HG03135 (cell line): Measurements from ENCODE around the gene AOC3.
"Not testable (repeated sequence)": the region's sequence is repeated elsewhere in the genome, so short reads cannot be mapped to it uniquely, and the experiment has no call there.

Experiments
- ATAC-seq: cut with Tn5 transposase; IDR thresholded peaks from one replicate; pipeline ENCODE4 v1.9.1; 2021; ENCODE audit warnings: mild to moderate bottlenecking, moderate library complexity; ENCODE audit not compliant: unreplicated experiment

AOC3 gene

GRCh38 chr17:42866631-42867575 lies 15.9 kb downstream of the AOC3 start:
- ATAC-seq: no peak

DNA sequence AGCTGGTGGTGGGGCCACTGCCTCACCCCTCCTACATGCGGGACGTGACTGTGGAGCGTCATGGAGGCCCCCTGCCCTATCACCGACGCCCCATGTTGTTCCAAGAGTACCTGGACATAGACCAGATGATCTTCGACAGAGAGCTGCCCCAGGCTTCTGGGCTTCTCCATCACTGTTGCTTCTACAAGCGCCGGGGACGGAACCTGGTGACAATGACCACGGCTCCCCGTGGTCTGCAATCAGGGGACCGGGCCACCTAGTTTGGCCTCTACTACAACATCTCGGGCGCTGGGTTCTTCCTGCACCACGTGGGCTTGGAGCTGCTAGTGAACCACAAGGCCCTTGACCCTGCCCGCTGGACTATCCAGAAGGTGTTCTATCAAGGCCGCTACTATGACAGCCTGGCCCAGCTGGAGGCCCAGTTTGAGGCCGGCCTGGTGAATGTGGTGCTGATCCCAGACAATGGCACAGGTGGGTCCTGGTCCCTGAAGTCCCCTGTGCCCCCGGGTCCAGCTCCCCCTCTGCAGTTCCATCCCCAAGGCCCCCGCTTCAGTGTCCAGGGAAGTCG lies 16.8 kb downstream of the AOC3 start:
- ATAC-seq: not testable (repeated sequence)

DNA sequence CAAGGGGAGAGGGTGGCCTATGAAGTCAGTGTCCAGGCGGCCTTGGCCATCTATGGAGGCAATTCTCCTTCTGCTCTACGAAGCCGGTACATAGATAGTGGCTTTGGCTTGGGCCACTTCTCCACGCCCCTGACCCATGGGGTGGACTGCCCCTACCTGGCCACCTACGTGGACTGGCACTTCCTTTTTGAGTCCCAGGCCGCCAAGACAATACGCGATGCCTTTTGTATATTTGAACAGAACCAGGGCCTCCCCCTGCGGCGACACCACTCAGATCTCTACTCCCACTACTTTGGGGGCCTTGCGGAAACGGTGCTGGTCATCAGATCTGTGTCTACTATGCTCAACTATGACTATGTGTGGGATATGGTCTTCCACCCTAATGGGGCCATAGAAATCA lies 17.3 kb downstream of the AOC3 start:
- no peak for ATAC-seq

DNA sequence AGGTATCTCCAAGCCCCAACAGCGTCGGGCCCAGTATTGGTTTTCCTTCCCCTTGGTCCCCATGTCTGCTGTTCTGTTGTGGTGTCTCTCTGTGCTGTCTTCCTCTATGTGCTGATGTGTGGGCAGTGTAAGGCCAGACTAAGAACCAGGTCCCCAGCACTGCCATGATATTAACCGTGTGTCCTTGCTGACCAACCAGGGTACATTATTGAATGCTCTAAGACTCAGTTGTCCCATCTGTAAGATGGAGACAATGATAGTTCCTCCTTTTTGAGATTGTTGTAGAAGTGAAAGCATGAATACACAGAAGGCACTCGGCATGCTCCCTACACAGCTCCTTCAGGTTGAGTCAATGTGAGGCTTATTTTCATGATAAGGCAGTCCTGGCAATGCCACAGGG lies 20.6 kb downstream of the AOC3 start:
- no peak for ATAC-seq

DNA sequence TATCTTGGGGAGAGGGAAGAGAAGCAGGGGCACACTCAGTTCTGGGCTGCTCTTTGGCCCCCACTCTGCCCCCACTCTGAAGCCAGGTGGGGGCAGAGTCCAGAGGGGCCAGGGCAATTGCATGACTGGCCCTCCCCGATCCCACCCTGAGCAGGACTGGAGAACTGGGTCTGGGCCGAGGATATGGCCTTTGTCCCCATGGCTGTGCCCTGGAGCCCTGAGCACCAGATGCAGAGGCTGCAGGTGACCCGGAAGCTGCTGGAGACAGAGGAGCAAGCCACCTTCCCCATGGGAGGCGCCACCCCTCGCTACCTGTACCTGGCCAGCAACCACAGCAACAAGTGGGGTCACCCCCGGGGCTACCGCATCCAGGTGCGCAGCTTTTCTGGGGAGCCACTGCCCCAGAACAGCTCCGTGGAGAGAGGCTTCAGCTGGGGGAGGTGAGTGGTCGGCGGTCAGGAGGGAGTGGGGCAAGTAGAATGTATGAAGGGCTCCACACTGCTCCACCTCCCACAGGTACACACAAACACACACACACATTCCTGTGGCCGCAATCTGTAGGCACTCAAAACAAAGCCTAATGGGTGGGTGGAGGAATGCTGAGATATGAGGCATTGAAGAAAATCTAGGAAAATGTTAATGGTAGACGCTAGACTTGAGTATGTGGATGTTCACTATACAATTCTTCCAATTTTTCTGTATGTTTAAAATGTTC lies 21.4 kb downstream of the AOC3 start:
- ATAC-seq: no peak

GRCh38 chr17:42873315-42873714 lies 22.3 kb downstream of the AOC3 start:
- no peak for ATAC-seq

DNA sequence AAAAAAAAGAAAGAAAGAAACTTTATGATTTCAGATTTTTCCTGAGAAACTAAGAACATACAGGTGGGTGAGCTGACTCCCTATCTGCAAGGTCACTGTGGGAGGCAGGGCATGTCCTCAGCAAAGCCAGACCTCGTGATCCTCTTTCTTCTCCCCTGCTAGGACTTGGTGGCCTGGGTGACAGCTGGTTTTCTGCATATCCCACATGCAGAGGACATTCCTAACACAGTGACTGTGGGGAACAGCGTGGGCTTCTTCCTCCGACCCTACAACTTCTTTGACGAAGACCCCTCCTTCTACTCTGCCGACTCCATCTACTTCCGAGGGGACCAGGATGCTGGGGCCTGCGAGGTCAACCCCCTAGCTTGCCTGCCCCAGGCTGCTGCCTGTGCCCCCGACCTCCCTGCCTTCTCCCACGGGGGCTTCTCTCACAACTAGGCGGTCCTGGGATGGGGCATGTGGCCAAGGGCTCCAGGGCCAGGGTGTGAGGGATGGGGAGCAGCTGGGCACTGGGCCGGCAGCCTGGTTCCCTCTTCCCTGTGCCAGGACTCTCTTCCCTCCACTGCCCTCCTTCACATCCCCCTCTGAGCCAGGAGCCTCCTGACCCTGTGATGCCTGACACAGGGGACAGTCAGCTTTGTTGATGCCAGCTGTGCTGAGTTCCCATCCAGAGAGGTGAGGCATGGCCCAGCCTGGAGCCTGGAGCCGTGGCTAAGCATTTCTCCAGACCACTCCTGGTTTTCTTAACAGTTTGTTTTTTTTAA lies 23.1 kb downstream of the AOC3 start:
- not testable (repeated sequence) for ATAC-seq

GRCh38 chr17:42877037-42877436 lies 26.0 kb downstream of the AOC3 start:
- ATAC-seq: no peak

GRCh38 chr17:42878123-42878880 lies 27.3 kb downstream of the AOC3 start:
- ATAC-seq: no peak

- ATAC-seq: no peak
Measured at GRCh38 chr17:42878924-42879595, 28.1 kb downstream of the AOC3 start.

GRCh38 chr17:42879596-42879985 lies 28.6 kb downstream of the AOC3 start:
- ATAC-seq: no peak

DNA sequence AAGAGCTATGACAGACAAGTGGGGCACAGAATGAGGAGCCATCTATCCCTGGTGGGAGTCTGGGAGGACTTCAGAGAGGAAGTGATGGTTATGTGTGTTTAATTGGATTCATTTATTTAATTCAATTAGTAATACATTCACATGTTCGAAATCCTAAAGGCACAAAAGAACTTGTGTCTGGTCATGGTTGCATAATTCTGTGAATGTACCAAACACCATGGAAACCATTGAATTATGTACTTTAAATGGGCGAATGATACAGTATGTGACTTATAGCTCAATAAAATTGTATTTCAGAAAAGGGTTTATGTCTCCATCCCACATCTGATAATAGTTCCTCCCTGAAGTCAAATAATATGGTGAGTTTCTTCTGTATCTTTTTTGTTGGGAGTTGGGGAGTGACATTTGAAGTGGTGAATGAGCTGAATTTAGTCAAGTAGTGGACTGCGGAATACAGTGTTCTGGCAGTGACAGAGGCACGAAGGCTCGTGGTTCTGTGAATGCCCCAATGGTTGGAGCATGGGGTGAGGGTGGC lies 29.8 kb downstream of the AOC3 start:
- no peak for ATAC-seq

- ATAC-seq: not testable (repeated sequence)
Measured at GRCh38 chr17:42881706-42882105, 30.7 kb downstream of the AOC3 start.

DNA sequence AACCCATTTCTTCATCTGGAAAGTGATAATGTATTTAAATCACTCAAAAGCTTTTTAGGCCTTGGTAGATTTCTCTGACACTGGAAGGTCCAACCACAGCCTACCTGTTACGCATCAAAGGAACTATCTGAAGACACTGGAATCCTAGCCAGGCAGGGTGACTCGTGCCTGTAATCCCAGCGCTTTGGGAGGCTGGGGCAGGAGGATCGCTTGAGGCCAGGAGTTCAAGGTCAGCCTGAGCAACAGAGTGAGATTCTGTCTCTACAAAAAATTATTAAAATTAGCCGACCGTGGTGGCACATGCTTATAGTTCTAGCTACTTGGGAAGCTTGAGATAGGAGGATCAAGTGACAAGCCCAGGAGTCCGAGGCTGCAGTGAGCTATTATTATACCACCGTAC lies 31.2 kb downstream of the AOC3 start:
- no peak for ATAC-seq

DNA sequence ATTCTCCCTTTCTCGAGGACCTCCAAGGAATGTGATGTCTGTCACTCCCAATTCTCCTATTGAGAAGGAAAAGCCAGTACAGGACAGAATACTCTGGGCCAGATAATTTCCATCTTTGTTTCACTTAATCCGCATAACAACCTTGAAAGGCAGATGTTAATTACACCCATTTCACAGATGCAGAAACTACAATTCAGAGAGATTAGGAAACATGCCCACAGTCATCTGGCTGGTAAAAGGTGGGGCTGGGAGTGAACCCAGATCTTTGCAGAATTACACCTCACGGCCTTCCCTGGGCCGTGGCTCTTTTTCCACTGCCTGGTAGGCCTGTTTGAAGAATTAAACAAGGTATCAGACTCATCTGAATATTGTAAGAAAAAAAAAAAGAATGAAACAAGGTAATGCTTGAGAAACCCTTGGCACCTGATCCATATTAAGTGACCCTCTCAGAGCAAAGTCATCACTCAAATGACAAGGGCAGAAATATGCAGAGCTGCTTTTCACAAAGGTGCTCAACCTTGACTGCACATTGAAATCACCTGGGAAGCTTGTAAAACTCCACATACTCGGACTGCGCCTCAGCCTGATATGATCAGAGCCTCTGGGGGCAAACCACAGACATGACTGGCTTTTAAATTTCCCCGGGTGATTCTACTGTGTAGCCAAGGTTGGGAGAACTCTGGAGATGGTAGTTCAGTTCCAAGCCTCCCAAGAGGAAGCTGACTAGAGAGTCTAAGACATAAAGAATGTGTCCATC lies 33.0 kb downstream of the AOC3 start:
- no peak for ATAC-seq

GRCh38 chr17:42885806-42886205 lies 34.8 kb downstream of the AOC3 start:
- not testable (repeated sequence) for ATAC-seq

- no peak for ATAC-seq
Measured at GRCh38 chr17:42886283-42887176, 35.5 kb downstream of the AOC3 start.

GRCh38 chr17:42889809-42890208 lies 38.8 kb downstream of the AOC3 start:
- ATAC-seq: no peak
